ENCODE data around the gene VCL. TPM values are rescaled to one million over a fixed set of nuclear protein-coding genes. Genes with fewer than 3 reads are reported as not detected.
A peak's percentile ranks its signal among the peaks of the same experiment; 100 is the strongest.

The VCL gene
- total and polyA plus RNA-seq, 9 of the 15 experiments (the other 6 are each of a cell fraction or from before 2014, with no cell fraction given) = 29.8 to 186 (median 76.4) TPM

GRCh38 chr10:74033702-74034101 is 35.8 kb downstream of the VCL start:
- in situ Hi-C loops (cut with MboI) (no loop called here), intact Hi-C loops (cut with micrococcal nuclease) (no loop called here)
- Histone ChIP-seq H4K20me1 (replicated peaks; ENCODE audit: control insufficient read depth, insufficient read depth, low read length) (no peaks in the 10 kb centered on the region), H3K9me3 (replicated peaks; ENCODE audit: control insufficient read depth, insufficient read depth, low read depth, low read length) (no peaks in the 10 kb centered on the region), H3K36me3 (ENCODE audit: control insufficient read depth, insufficient read depth, low read length) (peaks cover 58% of the 10 kb centered on the region), H3K79me2 (ENCODE audit: control insufficient read depth, insufficient read depth, low read length) (peaks cover 64% of the 10 kb centered on the region), H3K27ac (ENCODE audit: extremely low read depth, low read depth, low read length) (0 out of 3 replicates have a peak overlapping the region, but pooled peaks have one; percentile 7), H3K4me3 (no peak overlapping the region), H3K9ac (ENCODE audit: insufficient read depth in 1 of 2, low read depth in 2 of 2, low read length in 2 of 2) (no peak overlapping the region), H3K4me1 (replicated peaks in 1 of 2; ENCODE audit: control insufficient read depth in 2 of 2, insufficient read depth in 2 of 2, low read length in 2 of 2) (peaks cover 8 to 38% of the 10 kb centered on the region in 2 experiments; a peak in 4 of 5 replicates), H3K9me1 (ENCODE audit: control insufficient read depth, insufficient read depth, low read length) (no peaks in the 10 kb centered on the region), H2AFZ (ENCODE audit: low read depth, low read length) (no peak overlapping the region), H3K4me2 (ENCODE audit: insufficient read depth, low read length) (no peak overlapping the region), H3K27me3 (ENCODE audit: control insufficient read depth in 2 of 2, insufficient read depth in 2 of 2, low read length in 2 of 2) (no peaks in the 10 kb centered on the region)
- POLR2A ChIA-PET = interaction anchor here (0.6 to 2.3 kb wide), 5 partner anchors 9 to 85 kb away, joined by 3 to 7 read pairs (median 6); no protein-coding TSS in a partner anchor
- ATAC-seq (peak; percentile 14; the same call in 2 of the 3 replicates), FAIRE-seq (no peak), DNase-seq (ENCODE audit: extremely low read depth in 1 of 4, low spot score in 3 of 4) (no peak)
- CTCF ChIA-PET (ENCODE audit: low intra/inter-chr PET ratio) = no interaction called here
- 84% methylated on average over 1 of the region's 1 CpG for WGBS (ENCODE audit: insufficient coverage, low coverage, missing lambda C conversion rate)
- BruUV-seq (replicated peaks) = no TSS peak
- no peak for TF ChIP-seq FIP1L1 (IDR thresholded peaks at IDR 0.05; ENCODE audit: low read depth, low read length, poor library complexity, severe bottlenecking)
- TF ChIP-seq HBP1 (CRISPR knock-in tag; IDR thresholded peaks at IDR 0.05) = no peak
- no peak for TF ChIP-seq PHB (CRISPR knock-in tag; IDR thresholded peaks at IDR 0.05)
- TF ChIP-seq SNIP1 (IDR thresholded peaks at IDR 0.05; ENCODE audit: low read depth) = no peak
- no peak for TF ChIP-seq CBFB (CRISPR knock-in tag; IDR thresholded peaks at IDR 0.05)
- TF ChIP-seq MAZ (CRISPR knock-in tag; conservative IDR thresholded peaks at IDR 0.05 in 1 of 2, IDR thresholded peaks at IDR 0.05 in 1 of 2) = no peak
- no peak for TF ChIP-seq THRAP3 (IDR thresholded peaks at IDR 0.05; ENCODE audit: borderline replicate concordance)
- no peak for TF ChIP-seq ZNF707 (CRISPR knock-in tag; conservative IDR thresholded peaks at IDR 0.05)
- TF ChIP-seq DIDO1 (tag; IDR thresholded peaks at IDR 0.05; ENCODE audit: low read depth) = no peak
- TF ChIP-seq HOMEZ (CRISPR knock-in tag; IDR thresholded peaks at IDR 0.05) = no peak
- no peak for TF ChIP-seq SMARCC2 (IDR thresholded peaks at IDR 0.05; ENCODE audit: low read depth)
- no peak for TF ChIP-seq CCAR2 (IDR thresholded peaks at IDR 0.05; ENCODE audit: low read depth, low read length)
- TF ChIP-seq U2AF1 (optimal IDR thresholded peaks at IDR 0.05; ENCODE audit: low read depth, low read length) = no peak
- TF ChIP-seq ZNF280A (IDR thresholded peaks at IDR 0.05; ENCODE audit: low read depth, partially characterized antibody) = no peak
- TF ChIP-seq DPF2 (IDR thresholded peaks at IDR 0.05) = no peak
- TF ChIP-seq ZNF395 (CRISPR knock-in tag; IDR thresholded peaks at IDR 0.05) = no peak

Data from K562 (cell line).